GM12875 (cell line): ENCODE data around the gene BTBD9.

ENCODE experiments used
- H3K4me3 ChIP-seq: one replicate; pipeline ENCODE4 v1.5.1; 2011; ENCODE audit warnings: low read depth, low read length, control low read depth
- CTCF ChIP-seq: IDR thresholded peaks from 2 replicates; pipeline ENCODE4 v1.5.1; 2011; ENCODE audit warnings: low read depth, mild to moderate bottlenecking, control low read depth, inconsistent platforms, low read length, moderate library complexity, borderline replicate concordance; ENCODE audit not compliant: insufficient read depth

The BTBD9 gene

DNA sequence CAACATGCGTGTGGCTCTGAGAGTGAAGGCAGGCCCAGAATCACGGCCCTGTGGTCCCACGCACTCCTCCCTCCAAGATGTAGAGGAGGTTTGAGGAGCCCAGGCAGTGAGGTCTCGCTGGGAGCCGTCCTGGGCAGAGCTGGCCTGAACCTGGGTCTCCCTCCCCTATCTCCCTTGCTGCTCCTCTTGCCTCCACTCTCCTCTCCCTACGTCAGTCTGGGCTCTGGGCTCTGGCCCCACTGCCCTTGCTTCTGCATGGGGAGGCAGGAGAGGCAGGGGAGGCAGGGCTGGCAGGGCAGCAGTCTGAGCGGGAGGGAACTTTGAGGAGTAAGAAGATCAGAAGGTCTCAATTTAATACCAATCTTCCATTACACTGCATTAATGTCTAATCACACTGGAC, 445.1 kb downstream of the BTBD9 start:
- H3K4me3 ChIP-seq: no peak overlapping the region
- TF ChIP-seq CTCF: no peak

- TF ChIP-seq CTCF: no peak
- H3K4me3 ChIP-seq: no peak overlapping the region
These were observed 445.5 kb downstream of the BTBD9 start for GRCh38 chr6:38194282-38194572.

DNA sequence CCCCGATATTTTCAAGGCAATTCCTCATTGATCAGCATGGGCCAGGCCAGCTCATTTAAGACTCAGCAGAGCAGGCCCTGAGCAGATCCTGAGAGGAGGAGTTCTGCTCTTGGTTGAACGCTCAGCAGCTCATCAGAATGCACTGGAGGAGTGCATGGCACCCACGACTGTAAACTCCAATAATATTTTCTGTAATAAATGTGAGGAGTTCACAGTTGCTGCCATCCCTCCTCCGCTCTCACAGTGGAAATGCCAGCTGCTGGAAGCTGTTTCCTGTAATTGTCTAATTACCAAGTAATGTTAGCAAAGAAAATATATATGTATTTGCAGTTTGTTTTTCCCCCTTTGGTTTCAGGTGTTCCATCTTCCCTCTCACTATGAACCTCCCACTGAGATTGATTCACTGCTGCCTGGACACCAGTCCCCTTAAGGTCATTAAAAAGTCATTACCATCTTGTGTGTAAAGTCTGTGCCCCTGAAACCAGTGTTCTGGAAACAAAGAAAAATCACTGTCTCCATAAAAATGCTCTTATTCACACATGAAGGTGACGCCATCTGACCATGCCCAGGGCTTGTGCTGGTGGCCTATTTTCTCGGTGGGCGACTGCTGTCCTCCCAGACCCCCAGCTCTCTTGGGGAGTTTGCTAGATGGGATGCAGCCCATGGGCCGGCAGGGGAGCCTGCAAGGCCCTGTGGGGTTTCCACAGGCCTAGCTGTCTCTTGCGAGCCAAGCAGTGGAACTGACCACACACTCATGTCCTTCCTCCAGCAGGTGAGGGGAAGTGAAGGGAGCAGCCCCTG, 446.0 kb downstream of the BTBD9 start:
- no peak overlapping the region for H3K4me3 ChIP-seq
- no peak for TF ChIP-seq CTCF

DNA sequence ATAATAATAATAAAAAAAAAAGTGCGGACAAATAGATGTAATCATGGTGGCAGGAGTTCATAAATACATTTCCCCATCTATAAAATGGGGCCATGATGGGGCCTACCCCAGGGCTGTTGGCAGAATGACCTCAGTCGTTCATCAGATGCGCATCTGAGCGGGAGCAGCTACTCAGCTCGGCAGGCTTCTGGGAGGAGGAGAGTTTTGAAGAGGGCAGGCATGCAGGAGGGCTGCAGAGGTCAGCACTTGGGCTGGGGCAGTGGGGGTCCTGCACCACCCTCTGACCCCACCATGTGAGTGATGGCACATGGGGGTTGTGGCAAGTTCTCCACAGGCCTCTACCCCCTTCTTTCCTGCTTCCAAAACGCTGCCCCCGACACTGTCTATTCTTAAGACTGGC, 446.7 kb downstream of the BTBD9 start:
- TF ChIP-seq CTCF: no peak
- H3K4me3 ChIP-seq: no peak overlapping the region

DNA sequence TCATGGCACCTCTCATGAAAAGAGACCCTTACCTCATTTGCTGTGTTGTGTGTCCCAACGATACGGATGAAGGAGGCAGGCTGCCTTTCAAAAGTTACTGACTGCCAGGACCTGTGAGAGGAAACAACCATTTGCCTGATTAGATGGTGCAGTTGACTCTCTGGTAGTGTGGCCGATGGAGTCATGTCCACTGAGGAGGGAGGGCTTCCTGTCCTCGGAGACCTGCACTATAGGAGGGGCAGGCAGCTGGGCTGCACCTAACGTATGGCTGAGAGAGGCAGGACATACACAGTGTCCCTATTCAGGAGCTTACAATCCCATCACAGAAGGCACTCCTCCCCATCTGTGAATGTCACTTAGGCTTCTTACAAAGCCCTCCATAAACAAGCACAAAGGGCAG, 447.2 kb downstream of the BTBD9 start:
- H3K4me3 ChIP-seq: no peak overlapping the region
- no peak for TF ChIP-seq CTCF

GRCh38 chr6:38192011-38192410, 447.7 kb downstream of the BTBD9 start:
- no peak overlapping the region for H3K4me3 ChIP-seq
- no peak for TF ChIP-seq CTCF

- TF ChIP-seq CTCF: no peak
- H3K4me3 ChIP-seq: no peak overlapping the region
These were observed 448.3 kb downstream of the BTBD9 start for GRCh38 chr6:38191418-38191817.
